Measurements from ENCODE around the gene DNAH10. TPM values are rescaled to one million over a fixed set of nuclear protein-coding genes. Genes with fewer than 3 reads are reported as not detected.

The DNAH10 gene
- polyA plus RNA-seq, 2 of the 4 experiments (the other 2 are of a cell fraction), result 0.14 to 0.39 TPM

GRCh38 chr12:123984903-123985302, 222.8 kb downstream of the DNAH10 start:
- no peak for DNase-seq (ENCODE audit: low read depth in 1 of 2, low spot score in 1 of 2)
- no peak overlapping the region for H3K4me3 ChIP-seq
- no peak for TF ChIP-seq RFX5 (IDR thresholded peaks at IDR 0.05)
- H3K4me1 ChIP-seq, result no peaks in the 10 kb centered on the region
- no peak for FAIRE-seq
- H3K9me3 ChIP-seq, result no peaks in the 10 kb centered on the region
- WGBS (ENCODE audit: missing lambda C conversion rate), result 86% methylated on average over 4 of the region's 4 CpGs
- H3K4me2 ChIP-seq, result no peak overlapping the region
- ChIA-PET CTCF (interaction anchor here (0.8 to 2.6 kb wide), 11 partner anchors 11 to 358 kb away, joined by 3 to 10 read pairs (median 4); no protein-coding TSS in a partner anchor), POLR2A (no interaction called here)
- no peak for ATAC-seq
- H3K27ac ChIP-seq, result no peak overlapping the region

Small RNAs within 50 kb of the gene (small RNA-seq; reads per million reads assigned to genes)
- gene AC068790.4 (0 reads per million in 6 experiments), gene AC068790.6 (0 reads per million in 6 experiments)

Other genes with a start within 250 kb of the DNAH10 start
- 14.2 and 15.5 TPM in 2 replicates for gene RILPL1, start 228.6 kb upstream of the DNAH10 start, polyA plus RNA-seq (2011; rRNA removed)
- gene RILPL1, start 228.6 kb upstream of the DNAH10 start, polyA plus RNA-seq (2017; fragmentation: RNase III; extraction: RNeasy Plus Mini Kit Qiagen cat#74134 plus additional on column Dnase treatment), result 7.0 to 8.7 TPM (median 8.0 TPM) in 3 replicates
- gene TMED2, start 177.7 kb upstream of the DNAH10 start, polyA plus RNA-seq (2011; rRNA removed), result 292 and 361 TPM in 2 replicates
- gene TMED2, start 177.7 kb upstream of the DNAH10 start, polyA plus RNA-seq (2017; fragmentation: RNase III; extraction: RNeasy Plus Mini Kit Qiagen cat#74134 plus additional on column Dnase treatment), result 146 to 154 TPM (median 154 TPM) in 3 replicates
- gene DDX55, start 160.2 kb upstream of the DNAH10 start, polyA plus RNA-seq (2011; rRNA removed), result 54.8 and 63.4 TPM in 2 replicates
- 36.9 to 40.3 TPM (median 37.5 TPM) in 3 replicates for gene DDX55, start 160.2 kb upstream of the DNAH10 start, polyA plus RNA-seq (2017; fragmentation: RNase III; extraction: RNeasy Plus Mini Kit Qiagen cat#74134 plus additional on column Dnase treatment)
- 55.1 and 62.1 TPM in 2 replicates for gene EIF2B1, start 128.6 kb upstream of the DNAH10 start, polyA plus RNA-seq (2011; rRNA removed)
- gene EIF2B1, start 128.6 kb upstream of the DNAH10 start, polyA plus RNA-seq (2017; fragmentation: RNase III; extraction: RNeasy Plus Mini Kit Qiagen cat#74134 plus additional on column Dnase treatment), result 35.7 to 37.9 TPM (median 36.2 TPM) in 3 replicates
- 71.8 and 85.3 TPM in 2 replicates for gene GTF2H3, start 128.5 kb upstream of the DNAH10 start, polyA plus RNA-seq (2011; rRNA removed)
- gene GTF2H3, start 128.5 kb upstream of the DNAH10 start, polyA plus RNA-seq (2017; fragmentation: RNase III; extraction: RNeasy Plus Mini Kit Qiagen cat#74134 plus additional on column Dnase treatment), result 25.5 to 27.3 TPM (median 26.7 TPM) in 3 replicates
- 14.3 and 15.0 TPM in 2 replicates for gene TCTN2, start 91.2 kb upstream of the DNAH10 start, polyA plus RNA-seq (2011; rRNA removed)
- 7.2 to 9.7 TPM (median 8.6 TPM) in 3 replicates for gene TCTN2, start 91.2 kb upstream of the DNAH10 start, polyA plus RNA-seq (2017; fragmentation: RNase III; extraction: RNeasy Plus Mini Kit Qiagen cat#74134 plus additional on column Dnase treatment)
- gene ATP6V0A2, start 49.9 kb upstream of the DNAH10 start, polyA plus RNA-seq (2011; rRNA removed), result 42.4 and 44.6 TPM in 2 replicates
- 11.9 to 12.5 TPM (median 12.1 TPM) in 3 replicates for gene ATP6V0A2, start 49.9 kb upstream of the DNAH10 start, polyA plus RNA-seq (2017; fragmentation: RNase III; extraction: RNeasy Plus Mini Kit Qiagen cat#74134 plus additional on column Dnase treatment)
- 25.5 and 27.5 TPM in 2 replicates for gene CCDC92, start 210.5 kb downstream of the DNAH10 start, polyA plus RNA-seq (2011; rRNA removed)
- gene CCDC92, start 210.5 kb downstream of the DNAH10 start, polyA plus RNA-seq (2017; fragmentation: RNase III; extraction: RNeasy Plus Mini Kit Qiagen cat#74134 plus additional on column Dnase treatment), result 23.1 to 28.9 TPM (median 27.2 TPM) in 3 replicates
- 106 and 112 TPM in 2 replicates for gene ZNF664, start 210.9 kb downstream of the DNAH10 start, polyA plus RNA-seq (2011; rRNA removed)
- gene ZNF664, start 210.9 kb downstream of the DNAH10 start, polyA plus RNA-seq (2017; fragmentation: RNase III; extraction: RNeasy Plus Mini Kit Qiagen cat#74134 plus additional on column Dnase treatment), result 84.2 to 88.3 TPM (median 84.9 TPM) in 3 replicates